ENCODE measurements around the gene CFI.

DNA sequence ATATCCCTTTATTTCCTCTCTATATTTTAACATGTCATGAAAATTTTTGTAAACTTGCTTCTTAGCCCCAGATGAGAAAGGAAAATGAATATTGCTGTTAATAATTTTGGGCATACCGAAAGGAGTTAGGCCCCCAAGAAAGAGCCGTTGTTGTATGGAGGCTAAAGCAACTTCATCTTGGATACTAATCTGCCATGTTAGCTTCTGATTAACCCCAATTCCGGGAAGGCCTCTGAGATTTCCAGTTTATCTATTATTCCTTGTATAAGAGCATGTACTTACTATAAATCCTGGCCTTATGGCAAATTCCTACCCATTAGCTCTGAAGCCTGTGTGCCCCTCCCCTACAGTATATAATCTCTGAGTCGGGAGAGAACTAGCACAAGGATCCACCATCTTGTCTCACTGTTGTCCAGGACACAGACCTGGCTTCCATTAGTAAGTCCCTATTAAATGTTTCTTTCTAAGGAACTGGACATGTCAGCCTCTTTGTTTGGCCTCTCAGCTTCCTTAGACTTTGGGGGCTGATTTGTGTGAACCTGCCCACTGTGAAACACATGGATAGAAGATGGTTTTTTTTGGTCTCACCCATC is 51.1 kb downstream of the CFI start:
- TF ChIP-seq, protein P1, sequence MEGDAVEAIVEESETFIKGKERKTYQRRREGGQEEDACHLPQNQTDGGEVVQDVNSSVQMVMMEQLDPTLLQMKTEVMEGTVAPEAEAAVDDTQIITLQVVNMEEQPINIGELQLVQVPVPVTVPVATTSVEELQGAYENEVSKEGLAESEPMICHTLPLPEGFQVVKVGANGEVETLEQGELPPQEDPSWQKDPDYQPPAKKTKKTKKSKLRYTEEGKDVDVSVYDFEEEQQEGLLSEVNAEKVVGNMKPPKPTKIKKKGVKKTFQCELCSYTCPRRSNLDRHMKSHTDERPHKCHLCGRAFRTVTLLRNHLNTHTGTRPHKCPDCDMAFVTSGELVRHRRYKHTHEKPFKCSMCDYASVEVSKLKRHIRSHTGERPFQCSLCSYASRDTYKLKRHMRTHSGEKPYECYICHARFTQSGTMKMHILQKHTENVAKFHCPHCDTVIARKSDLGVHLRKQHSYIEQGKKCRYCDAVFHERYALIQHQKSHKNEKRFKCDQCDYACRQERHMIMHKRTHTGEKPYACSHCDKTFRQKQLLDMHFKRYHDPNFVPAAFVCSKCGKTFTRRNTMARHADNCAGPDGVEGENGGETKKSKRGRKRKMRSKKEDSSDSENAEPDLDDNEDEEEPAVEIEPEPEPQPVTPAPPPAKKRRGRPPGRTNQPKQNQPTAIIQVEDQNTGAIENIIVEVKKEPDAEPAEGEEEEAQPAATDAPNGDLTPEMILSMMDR (IDR thresholded peaks at IDR 0.05; ENCODE audit: insufficient read depth, low read length), result no peak
- no peak for TF ChIP-seq POLR2AphosphoS5 (IDR thresholded peaks at IDR 0.05; ENCODE audit: low read depth)
- TF ChIP-seq, protein P2, sequence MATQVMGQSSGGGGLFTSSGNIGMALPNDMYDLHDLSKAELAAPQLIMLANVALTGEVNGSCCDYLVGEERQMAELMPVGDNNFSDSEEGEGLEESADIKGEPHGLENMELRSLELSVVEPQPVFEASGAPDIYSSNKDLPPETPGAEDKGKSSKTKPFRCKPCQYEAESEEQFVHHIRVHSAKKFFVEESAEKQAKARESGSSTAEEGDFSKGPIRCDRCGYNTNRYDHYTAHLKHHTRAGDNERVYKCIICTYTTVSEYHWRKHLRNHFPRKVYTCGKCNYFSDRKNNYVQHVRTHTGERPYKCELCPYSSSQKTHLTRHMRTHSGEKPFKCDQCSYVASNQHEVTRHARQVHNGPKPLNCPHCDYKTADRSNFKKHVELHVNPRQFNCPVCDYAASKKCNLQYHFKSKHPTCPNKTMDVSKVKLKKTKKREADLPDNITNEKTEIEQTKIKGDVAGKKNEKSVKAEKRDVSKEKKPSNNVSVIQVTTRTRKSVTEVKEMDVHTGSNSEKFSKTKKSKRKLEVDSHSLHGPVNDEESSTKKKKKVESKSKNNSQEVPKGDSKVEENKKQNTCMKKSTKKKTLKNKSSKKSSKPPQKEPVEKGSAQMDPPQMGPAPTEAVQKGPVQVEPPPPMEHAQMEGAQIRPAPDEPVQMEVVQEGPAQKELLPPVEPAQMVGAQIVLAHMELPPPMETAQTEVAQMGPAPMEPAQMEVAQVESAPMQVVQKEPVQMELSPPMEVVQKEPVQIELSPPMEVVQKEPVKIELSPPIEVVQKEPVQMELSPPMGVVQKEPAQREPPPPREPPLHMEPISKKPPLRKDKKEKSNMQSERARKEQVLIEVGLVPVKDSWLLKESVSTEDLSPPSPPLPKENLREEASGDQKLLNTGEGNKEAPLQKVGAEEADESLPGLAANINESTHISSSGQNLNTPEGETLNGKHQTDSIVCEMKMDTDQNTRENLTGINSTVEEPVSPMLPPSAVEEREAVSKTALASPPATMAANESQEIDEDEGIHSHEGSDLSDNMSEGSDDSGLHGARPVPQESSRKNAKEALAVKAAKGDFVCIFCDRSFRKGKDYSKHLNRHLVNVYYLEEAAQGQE (IDR thresholded peaks at IDR 0.05; ENCODE audit: insufficient replicate concordance, low read depth), result no peak
- TF ChIP-seq GABPA (IDR thresholded peaks at IDR 0.05; ENCODE audit: low read depth), result no peak
- no peak for TF ChIP-seq SPI1 (IDR thresholded peaks at IDR 0.05; ENCODE audit: borderline replicate concordance, low read depth)
